ENCODE results near the gene LPA.

GRCh38 chr6:160544802-160545201 lies 119.3 kb downstream of the LPA start:
- no peak for TF ChIP-seq NFRKB (IDR thresholded peaks at IDR 0.05)
- no peak for TF ChIP-seq SP1 (IDR thresholded peaks at IDR 0.05)
- TF ChIP-seq, protein P1, sequence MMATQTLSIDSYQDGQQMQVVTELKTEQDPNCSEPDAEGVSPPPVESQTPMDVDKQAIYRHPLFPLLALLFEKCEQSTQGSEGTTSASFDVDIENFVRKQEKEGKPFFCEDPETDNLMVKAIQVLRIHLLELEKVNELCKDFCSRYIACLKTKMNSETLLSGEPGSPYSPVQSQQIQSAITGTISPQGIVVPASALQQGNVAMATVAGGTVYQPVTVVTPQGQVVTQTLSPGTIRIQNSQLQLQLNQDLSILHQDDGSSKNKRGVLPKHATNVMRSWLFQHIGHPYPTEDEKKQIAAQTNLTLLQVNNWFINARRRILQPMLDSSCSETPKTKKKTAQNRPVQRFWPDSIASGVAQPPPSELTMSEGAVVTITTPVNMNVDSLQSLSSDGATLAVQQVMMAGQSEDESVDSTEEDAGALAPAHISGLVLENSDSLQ (IDR thresholded peaks at IDR 0.05) = no peak
- no peak for TF ChIP-seq FOXA1 (IDR thresholded peaks at IDR 0.05)
- TF ChIP-seq SUZ12 (IDR thresholded peaks at IDR 0.05) = no peak
- TF ChIP-seq ZNF384 (IDR thresholded peaks at IDR 0.05) = no peak
